ENCODE data around the gene VPS35L.
A peak's percentile ranks its signal among the peaks of the same experiment; 100 is the strongest.

VPS35L gene

DNA sequence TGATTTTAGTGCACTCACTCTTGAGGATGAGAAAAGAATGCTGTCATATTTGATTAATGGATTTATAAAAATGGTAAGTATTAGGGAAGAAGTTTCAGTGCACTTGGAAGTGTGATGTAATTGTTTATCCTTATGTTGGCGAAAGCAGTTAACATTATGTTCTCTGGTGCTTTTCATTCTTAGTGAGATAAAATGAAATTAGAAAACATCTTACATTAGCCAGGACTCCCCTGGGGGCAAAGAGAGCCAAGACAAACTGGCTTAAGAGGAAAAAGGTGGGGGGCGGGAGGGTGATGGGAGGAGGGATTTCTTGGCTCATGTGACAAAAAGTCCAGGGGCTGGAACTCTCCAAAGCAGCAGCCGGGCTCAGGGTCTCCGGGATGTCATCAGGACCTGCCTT, 89.4 kb downstream of the VPS35L start:
- H3K4me3 ChIP-seq (ENCODE audit: low read depth, low read length), result no peak overlapping the region
- H3K36me3 ChIP-seq (replicated peaks), result peaks cover 15% of the 10 kb centered on the region
- TF ChIP-seq, protein P1, sequence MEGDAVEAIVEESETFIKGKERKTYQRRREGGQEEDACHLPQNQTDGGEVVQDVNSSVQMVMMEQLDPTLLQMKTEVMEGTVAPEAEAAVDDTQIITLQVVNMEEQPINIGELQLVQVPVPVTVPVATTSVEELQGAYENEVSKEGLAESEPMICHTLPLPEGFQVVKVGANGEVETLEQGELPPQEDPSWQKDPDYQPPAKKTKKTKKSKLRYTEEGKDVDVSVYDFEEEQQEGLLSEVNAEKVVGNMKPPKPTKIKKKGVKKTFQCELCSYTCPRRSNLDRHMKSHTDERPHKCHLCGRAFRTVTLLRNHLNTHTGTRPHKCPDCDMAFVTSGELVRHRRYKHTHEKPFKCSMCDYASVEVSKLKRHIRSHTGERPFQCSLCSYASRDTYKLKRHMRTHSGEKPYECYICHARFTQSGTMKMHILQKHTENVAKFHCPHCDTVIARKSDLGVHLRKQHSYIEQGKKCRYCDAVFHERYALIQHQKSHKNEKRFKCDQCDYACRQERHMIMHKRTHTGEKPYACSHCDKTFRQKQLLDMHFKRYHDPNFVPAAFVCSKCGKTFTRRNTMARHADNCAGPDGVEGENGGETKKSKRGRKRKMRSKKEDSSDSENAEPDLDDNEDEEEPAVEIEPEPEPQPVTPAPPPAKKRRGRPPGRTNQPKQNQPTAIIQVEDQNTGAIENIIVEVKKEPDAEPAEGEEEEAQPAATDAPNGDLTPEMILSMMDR (IDR thresholded peaks at IDR 0.05; ENCODE audit: low read depth, low read length, missing control alignments), result no peak
- no peaks in the 10 kb centered on the region for H3K27me3 ChIP-seq (replicated peaks)
- DNase-seq, result no peak
- in situ Hi-C loops (cut with HindIII; ENCODE audit: low pct_ligation_motif_present, low sequenced_read_pairs), result no loop called here
- H3K27ac ChIP-seq, result no peak overlapping the region

DNA sequence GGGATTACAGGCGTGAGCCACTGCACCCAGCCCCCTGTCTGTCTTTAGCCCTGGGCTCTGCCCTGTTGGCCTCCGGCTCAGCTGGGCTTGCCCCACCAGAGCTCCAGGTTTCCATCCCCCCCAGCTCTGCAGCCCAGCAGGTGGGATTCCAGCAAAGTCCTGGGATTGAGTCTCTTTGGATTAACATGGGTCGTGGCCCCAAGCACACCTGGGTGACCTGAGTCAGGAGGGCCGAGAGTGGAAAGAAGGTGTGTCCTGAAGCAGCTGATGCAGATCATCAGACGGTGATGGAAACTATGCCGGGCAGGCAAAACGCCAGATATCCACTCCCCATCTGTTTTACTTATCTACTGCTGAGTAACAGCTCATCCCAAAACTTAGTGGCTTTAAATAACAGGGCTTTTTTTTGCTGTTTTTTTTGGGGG, 90.1 kb downstream of the VPS35L start:
- Histone ChIP-seq H3K36me3 (replicated peaks) (peaks cover 8% of the 10 kb centered on the region), H3K27ac (no peak overlapping the region), H3K27me3 (replicated peaks) (no peaks in the 10 kb centered on the region), H3K4me3 (ENCODE audit: low read depth, low read length) (no peak overlapping the region)
- in situ Hi-C loops (cut with HindIII; ENCODE audit: low pct_ligation_motif_present, low sequenced_read_pairs), result no loop called here
- TF ChIP-seq, protein P1 (IDR thresholded peaks at IDR 0.05; ENCODE audit: low read depth, low read length, missing control alignments), result no peak
- peak; percentile 30 for DNase-seq

DNA sequence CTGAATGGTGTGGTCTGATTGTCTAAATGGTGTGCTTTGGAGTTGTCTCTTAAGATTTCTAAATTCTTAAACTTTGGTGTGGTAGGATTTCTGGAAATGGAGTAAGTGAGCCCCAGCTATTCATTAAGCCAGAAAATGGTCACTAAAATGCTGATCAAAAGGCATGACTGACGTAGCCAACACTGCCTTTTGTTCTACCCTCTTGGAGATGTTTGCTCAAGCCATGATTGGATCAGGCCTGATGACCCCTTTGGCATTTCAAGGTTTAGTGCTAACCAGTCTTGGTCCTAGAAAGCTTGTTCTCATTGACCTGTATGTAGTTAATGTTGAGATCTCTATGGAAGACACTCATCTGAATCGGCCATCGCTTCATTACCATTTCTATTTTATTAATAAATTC, 94.5 kb downstream of the VPS35L start:
- Histone ChIP-seq H3K36me3 (replicated peaks) (peaks cover 21% of the 10 kb centered on the region), H3K27me3 (replicated peaks) (no peaks in the 10 kb centered on the region), H3K4me3 (ENCODE audit: low read depth, low read length) (no peak overlapping the region), H3K27ac (no peak overlapping the region)
- in situ Hi-C loops (cut with HindIII; ENCODE audit: low pct_ligation_motif_present, low sequenced_read_pairs), result no loop called here
- TF ChIP-seq, protein P1 (IDR thresholded peaks at IDR 0.05; ENCODE audit: low read depth, low read length, missing control alignments), result no peak
- no peak for DNase-seq

DNA sequence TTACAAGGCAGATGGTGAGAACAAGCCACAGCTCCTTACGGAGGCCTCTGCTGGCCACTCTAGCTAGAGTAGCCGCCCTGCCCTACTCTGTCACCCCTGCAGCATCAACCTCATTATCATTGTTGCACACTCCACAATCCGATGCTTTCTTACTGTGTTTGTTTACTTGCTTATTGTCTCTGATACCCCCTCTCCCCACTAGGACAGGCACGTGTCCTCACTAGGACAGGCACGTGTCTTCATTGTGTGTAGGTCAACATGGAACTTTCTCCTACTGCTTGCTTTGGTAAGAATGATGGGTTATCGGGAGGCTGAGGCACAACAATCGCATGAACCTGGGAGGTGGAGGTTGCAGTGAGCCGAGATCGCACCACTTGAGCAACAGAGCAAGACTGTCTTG, 98.6 kb downstream of the VPS35L start:
- Histone ChIP-seq H3K4me3 (ENCODE audit: low read depth, low read length) (no peak overlapping the region), H3K36me3 (replicated peaks) (peaks cover 21% of the 10 kb centered on the region), H3K27me3 (replicated peaks) (no peaks in the 10 kb centered on the region), H3K27ac (no peak overlapping the region)
- TF ChIP-seq, protein P1 (IDR thresholded peaks at IDR 0.05; ENCODE audit: low read depth, low read length, missing control alignments), result no peak
- DNase-seq, result no peak
- in situ Hi-C loops (cut with HindIII; ENCODE audit: low pct_ligation_motif_present, low sequenced_read_pairs), result no loop called here

DNA sequence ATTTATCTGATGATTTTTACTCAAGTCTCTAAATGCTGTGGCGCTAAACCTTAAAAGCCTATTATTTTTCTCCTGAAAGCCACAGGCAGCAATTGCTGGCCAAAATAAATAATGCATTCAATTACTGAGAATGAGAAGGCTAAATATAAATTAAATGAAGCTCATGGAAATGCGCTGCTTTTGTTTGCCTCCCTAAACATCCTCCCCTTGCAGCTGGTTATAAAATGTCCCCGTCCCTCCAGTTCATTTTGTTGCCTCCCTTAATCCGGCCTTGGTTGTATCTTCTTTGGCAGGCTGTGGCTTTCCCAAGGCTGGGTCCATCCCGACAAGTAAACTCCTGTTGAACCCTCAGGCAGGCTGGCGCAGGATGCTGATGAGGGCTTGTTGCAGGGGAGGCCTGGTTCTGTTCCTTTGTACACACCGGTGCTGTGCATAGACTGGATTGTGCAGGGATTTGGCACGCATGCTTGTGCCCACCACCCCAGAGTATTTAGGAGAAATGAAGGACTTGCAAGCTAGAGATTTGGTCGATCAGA, 99.8 kb downstream of the VPS35L start:
- Histone ChIP-seq H3K4me3 (ENCODE audit: low read depth, low read length) (no peak overlapping the region), H3K36me3 (replicated peaks) (peaks cover 21% of the 10 kb centered on the region), H3K27me3 (replicated peaks) (no peaks in the 10 kb centered on the region), H3K27ac (no peak overlapping the region)
- TF ChIP-seq, protein P1 (IDR thresholded peaks at IDR 0.05; ENCODE audit: low read depth, low read length, missing control alignments), result no peak
- in situ Hi-C loops (cut with HindIII; ENCODE audit: low pct_ligation_motif_present, low sequenced_read_pairs), result no loop called here
- no peak for DNase-seq

DNA sequence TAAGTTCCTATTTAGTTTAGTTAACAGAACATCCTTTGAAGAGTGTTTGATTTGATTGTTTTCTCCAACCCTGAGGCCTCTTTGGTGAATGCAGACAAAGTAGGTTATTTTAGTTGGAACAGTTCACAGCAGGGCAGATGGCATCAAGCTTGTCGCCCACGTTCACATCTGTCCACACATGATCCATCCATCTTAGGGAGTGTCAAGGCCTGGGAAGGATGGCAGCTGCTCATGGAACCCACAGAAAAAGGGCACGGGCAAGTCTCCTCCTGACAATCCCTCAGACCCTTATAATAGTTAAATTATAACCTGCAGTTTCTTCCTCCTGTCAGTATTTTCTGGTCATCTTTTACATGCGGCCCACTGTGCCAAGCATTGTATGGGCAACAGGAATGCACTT, 102.3 kb downstream of the VPS35L start:
- Histone ChIP-seq H3K27me3 (replicated peaks) (no peaks in the 10 kb centered on the region), H3K27ac (no peak overlapping the region), H3K36me3 (replicated peaks) (peaks cover 15% of the 10 kb centered on the region), H3K4me3 (ENCODE audit: low read depth, low read length) (no peak overlapping the region)
- DNase-seq, result no peak
- in situ Hi-C loops (cut with HindIII; ENCODE audit: low pct_ligation_motif_present, low sequenced_read_pairs), result no loop called here
- TF ChIP-seq, protein P1 (IDR thresholded peaks at IDR 0.05; ENCODE audit: low read depth, low read length, missing control alignments), result no peak
